Suprapubic skin (tissue), 3 donors: ENCODE measurements around the gene CTNND2.

Experiments used
- POLR2AphosphoS5 ChIP-seq, 3 donors: sonication (generic); formaldehyde crosslinking; IDR thresholded peaks; one replicate each; pipeline ENCODE4 v1.6.1; 2017; ENCODE audit warnings: antibody characterized with exemption in 3 of 3
- TF ChIP-seq, protein P1 (sequence below), 2 donors: fragments of 200-600 bp in 1 of 2; fragments of 450-650 bp in 1 of 2; sonication (generic) in 1 of 2; IDR thresholded peaks; one replicate each; pipeline ENCODE4 v1.5.1; 2016 to 2019; ENCODE audit warnings: antibody characterized with exemption in 2 of 2, mild to moderate bottlenecking in 1 of 2, moderate library complexity in 1 of 2

DNA sequence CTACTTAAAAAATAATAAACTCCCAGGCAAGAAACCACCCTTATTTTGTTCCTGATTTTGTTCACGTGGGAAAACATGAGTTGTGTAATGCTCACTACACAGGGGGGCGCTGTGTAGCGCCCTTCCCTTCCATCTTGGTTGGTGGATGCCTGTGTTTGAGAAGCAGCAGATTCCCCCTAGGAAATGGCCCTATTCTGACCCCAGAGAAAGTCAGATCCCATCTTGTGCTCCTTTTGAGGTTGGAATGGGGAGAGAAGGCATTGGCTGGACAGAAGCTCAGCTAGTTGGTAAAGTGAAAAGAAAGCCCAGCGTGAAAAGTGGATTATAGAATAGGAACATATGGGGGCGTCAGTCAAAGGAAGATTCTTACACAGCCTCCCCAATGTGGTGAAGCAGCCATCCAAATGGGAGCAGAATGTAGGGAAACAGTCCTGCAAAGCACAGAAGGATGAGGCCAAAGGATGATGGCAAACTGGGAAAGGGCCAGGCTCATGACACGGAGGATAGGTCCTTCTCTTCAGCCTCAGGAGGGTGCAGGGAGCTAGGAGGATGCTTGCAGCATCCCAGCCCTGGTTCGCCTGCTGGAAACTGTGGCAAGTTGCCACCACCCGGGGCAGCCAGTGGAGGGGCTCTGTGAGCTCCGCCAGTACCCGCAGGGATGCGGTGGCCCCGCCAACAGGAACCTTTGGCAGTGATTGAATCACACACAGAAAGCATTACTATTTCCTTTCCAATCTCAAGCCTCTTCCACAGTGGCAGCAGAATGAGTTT is 829.0 kb downstream of the CTNND2 start:
- TF ChIP-seq, protein P1, sequence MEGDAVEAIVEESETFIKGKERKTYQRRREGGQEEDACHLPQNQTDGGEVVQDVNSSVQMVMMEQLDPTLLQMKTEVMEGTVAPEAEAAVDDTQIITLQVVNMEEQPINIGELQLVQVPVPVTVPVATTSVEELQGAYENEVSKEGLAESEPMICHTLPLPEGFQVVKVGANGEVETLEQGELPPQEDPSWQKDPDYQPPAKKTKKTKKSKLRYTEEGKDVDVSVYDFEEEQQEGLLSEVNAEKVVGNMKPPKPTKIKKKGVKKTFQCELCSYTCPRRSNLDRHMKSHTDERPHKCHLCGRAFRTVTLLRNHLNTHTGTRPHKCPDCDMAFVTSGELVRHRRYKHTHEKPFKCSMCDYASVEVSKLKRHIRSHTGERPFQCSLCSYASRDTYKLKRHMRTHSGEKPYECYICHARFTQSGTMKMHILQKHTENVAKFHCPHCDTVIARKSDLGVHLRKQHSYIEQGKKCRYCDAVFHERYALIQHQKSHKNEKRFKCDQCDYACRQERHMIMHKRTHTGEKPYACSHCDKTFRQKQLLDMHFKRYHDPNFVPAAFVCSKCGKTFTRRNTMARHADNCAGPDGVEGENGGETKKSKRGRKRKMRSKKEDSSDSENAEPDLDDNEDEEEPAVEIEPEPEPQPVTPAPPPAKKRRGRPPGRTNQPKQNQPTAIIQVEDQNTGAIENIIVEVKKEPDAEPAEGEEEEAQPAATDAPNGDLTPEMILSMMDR (IDR thresholded peaks at IDR 0.05): no peak
- no peak for TF ChIP-seq POLR2AphosphoS5 (IDR thresholded peaks at IDR 0.05)
